Sigmoid colon (tissue), 7 donors: ENCODE data around the gene TWNK. TPM values are rescaled to one million over a fixed set of nuclear protein-coding genes. Genes with fewer than 3 reads are reported as not detected.

Experiments used
- DNase-seq: peaks from one replicate; pipeline ENCODE4 v3.0.0-alpha.2; 2019
- H3K27ac ChIP-seq, 4 donors: fragments of 200-600 bp; sonication (generic); one replicate each; pipeline ENCODE4 v1.5.1; 2016 to 2019; ENCODE audit warnings: mild to moderate bottlenecking in 1 of 4
- H3K27me3 ChIP-seq, 3 donors: fragments of 200-600 bp; sonication (generic); one replicate each; pipeline ENCODE4 v1.5.1; 2019; ENCODE audit warnings: mild to moderate bottlenecking in 1 of 3
- H3K36me3 ChIP-seq, 4 donors: fragments of 200-600 bp; sonication (generic); one replicate each; pipeline ENCODE4 v1.5.1; 2016 to 2019
- H3K4me1 ChIP-seq, 4 donors: fragments of 200-600 bp; sonication (generic); one replicate each; pipeline ENCODE4 v1.5.1; 2017 to 2019
- H3K4me3 ChIP-seq, 4 donors: fragments of 200-600 bp; sonication (generic); one replicate each; pipeline ENCODE4 v1.5.1; 2017 to 2019; ENCODE audit warnings: mild to moderate bottlenecking in 2 of 4, moderate library complexity in 1 of 4
- H3K9me3 ChIP-seq, 4 donors: fragments of 200-600 bp in 3 of 4; sonication (generic) in 3 of 4; one replicate each; pipeline versions ENCODE4 v1.5.1 to v1.6.1; 2013 to 2019
- CTCF ChIP-seq, 4 experiments: fragments of 450-650 bp in 3 of 4; fragments of 200-600 bp in 1 of 4; IDR thresholded peaks; one replicate each; pipeline ENCODE4 v1.5.1; 2016 to 2019; ENCODE audit warnings: antibody characterized with exemption in 4 of 4, mild to moderate bottlenecking in 3 of 4, moderate library complexity in 2 of 4
- EP300 ChIP-seq, 4 donors: sonication (generic); formaldehyde crosslinking; IDR thresholded peaks; one replicate each; pipeline ENCODE4 v1.6.1; 2017; ENCODE audit warnings: antibody characterized with exemption in 4 of 4
- POLR2A ChIP-seq, 2 donors: fragments of 450-650 bp; IDR thresholded peaks; one replicate each; pipeline ENCODE4 v1.6.1; 2016; ENCODE audit warnings: antibody characterized with exemption in 2 of 2, mild to moderate bottlenecking in 2 of 2, moderate library complexity in 2 of 2
- POLR2AphosphoS5 ChIP-seq, 4 donors: sonication (generic); formaldehyde crosslinking; IDR thresholded peaks; one replicate each; pipeline ENCODE4 v1.6.1; 2017; ENCODE audit warnings: antibody characterized with exemption in 4 of 4
- WGBS, 2 donors: extraction: QIAGEN DNeasy Blood & Tissue Kit; methylation state at CpG; one replicate each; pipeline ENCODE4 v1.1.7; 2013; 5-methylcytosine and 5-hydroxymethylcytosine counted together
- intact Hi-C: fragments of 100-400 bp; cut with DNase I; formaldehyde crosslinking; loops from one replicate; pipeline ENCODE4 v1.15.1; 2023
- polyA plus RNA-seq, 3 donors: library from polyadenylated mRNA; stranded (reverse); fragments of 200-250 nt; gene quantifications; one replicate each; pipeline ENCODE4 v1.2.3, GENCODE V29; 2013
- total RNA-seq, 4 donors: library from RNA; depleted of rRNA; stranded (reverse); fragments of >200 nt; gene quantifications; one replicate each; pipeline ENCODE4 v1.1.0, GENCODE V29; 2016
- donor health status: healthy with polysubstance abuse.
- donor health status: Bipolar disorder and iron deficiency.
- donor health status: healthy.

Gene TWNK
- total and polyA plus RNA-seq, 7 donors: 2.4 to 9.0 (median 3.9) TPM

GRCh38 chr10:100981178-100981772 lies 6.1 kb upstream of the TWNK start:
- Histone ChIP-seq H3K27ac (no peak overlapping the region), H3K9me3 (no peaks in the 10 kb centered on the region), H3K4me3 (no peak overlapping the region), H3K27me3 (no peaks in the 10 kb centered on the region), H3K4me1 (peaks cover 0 to 4% (median 3%) of the 10 kb centered on the region in 4 donors), H3K36me3 (peaks cover 5 to 49% (median 8%) of the 10 kb centered on the region in 4 donors)
- TF ChIP-seq POLR2AphosphoS5 (IDR thresholded peaks at IDR 0.05): no peak
- TF ChIP-seq EP300 (IDR thresholded peaks at IDR 0.05): no peak
- no peak for TF ChIP-seq CTCF (IDR thresholded peaks at IDR 0.05)
- no peak for TF ChIP-seq POLR2A (IDR thresholded peaks at IDR 0.05)
- DNase-seq: no peak
- intact Hi-C loops: no loop called here
- WGBS, 2 donors: 88 to 91% methylated on average over 5 of the region's 5 CpGs

- Histone ChIP-seq H3K27ac (no peak overlapping the region), H3K4me1 (peaks cover 0 to 18% (median 16%) of the 10 kb centered on the region in 4 donors), H3K9me3 (no peaks in the 10 kb centered on the region), H3K4me3 (no peak overlapping the region), H3K27me3 (no peaks in the 10 kb centered on the region), H3K36me3 (peaks cover 5 to 46% (median 8%) of the 10 kb centered on the region in 4 donors)
- peak; percentile 59 for DNase-seq
- WGBS, 2 donors: 92% methylated on average over 24 of the region's 24 CpGs
- no peak for TF ChIP-seq POLR2A (IDR thresholded peaks at IDR 0.05)
- no peak for TF ChIP-seq EP300 (IDR thresholded peaks at IDR 0.05)
- intact Hi-C loops: no loop called here
Observed at GRCh38 chr10:100982916-100983830, 4.2 kb upstream of the TWNK start.

GRCh38 chr10:100983868-100984671 lies 3.3 kb upstream of the TWNK start:
- intact Hi-C loops: no loop called here
- TF ChIP-seq EP300 (IDR thresholded peaks at IDR 0.05): no peak
- no peak for TF ChIP-seq POLR2A (IDR thresholded peaks at IDR 0.05)
- WGBS, 2 donors: 87 to 89% methylated on average over 13 of the region's 13 CpGs
- no peak overlapping the region for H3K27ac ChIP-seq
- DNase-seq: peak; percentile 45
- no peaks in the 10 kb centered on the region for H3K27me3 ChIP-seq
- peaks cover 5 to 46% (median 8%) of the 10 kb centered on the region in 4 donors for H3K36me3 ChIP-seq
- no peaks in the 10 kb centered on the region for H3K9me3 ChIP-seq
- peaks cover 0 to 27% (median 23%) of the 10 kb centered on the region in 4 donors for H3K4me1 ChIP-seq
- no peak overlapping the region for H3K4me3 ChIP-seq

- WGBS, 2 donors: 82 to 84% methylated on average over 2 of the region's 2 CpGs
- intact Hi-C loops: no loop called here
- H3K27me3 ChIP-seq: no peaks in the 10 kb centered on the region
- H3K27ac ChIP-seq: no peak overlapping the region
- DNase-seq: peak; percentile 40
- H3K4me1 ChIP-seq: peaks cover 0 to 31% (median 24%) of the 10 kb centered on the region in 4 donors
- peaks cover 5 to 48% (median 8%) of the 10 kb centered on the region in 4 donors for H3K36me3 ChIP-seq
- no peaks in the 10 kb centered on the region for H3K9me3 ChIP-seq
- no peak overlapping the region for H3K4me3 ChIP-seq
- no peak for TF ChIP-seq POLR2AphosphoS5 (IDR thresholded peaks at IDR 0.05)
- TF ChIP-seq POLR2A (IDR thresholded peaks at IDR 0.05): no peak
- TF ChIP-seq CTCF (IDR thresholded peaks at IDR 0.05): no peak
- TF ChIP-seq EP300 (IDR thresholded peaks at IDR 0.05): no peak
Observed at GRCh38 chr10:100984672-100985177, 2.6 kb upstream of the TWNK start.

GRCh38 chr10:100985336-100985735 lies 2.0 kb upstream of the TWNK start:
- 52 to 71% methylated on average over 5 of the region's 5 CpGs for WGBS, 2 donors
- intact Hi-C loops: no loop called here
- Histone ChIP-seq H3K4me3 (no peak overlapping the region), H3K36me3 (peaks cover 5 to 48% (median 8%) of the 10 kb centered on the region in 4 donors), H3K27me3 (no peaks in the 10 kb centered on the region), H3K4me1 (peaks cover 0 to 31% (median 24%) of the 10 kb centered on the region in 4 donors), H3K9me3 (no peaks in the 10 kb centered on the region), H3K27ac (no peak overlapping the region)
- TF ChIP-seq POLR2AphosphoS5 (IDR thresholded peaks at IDR 0.05) (no peak), EP300 (IDR thresholded peaks at IDR 0.05) (no peak), POLR2A (IDR thresholded peaks at IDR 0.05) (no peak), CTCF (IDR thresholded peaks at IDR 0.05) (no peak)
- DNase-seq: no peak
